Skeletal muscle cell (primary cell): ENCODE measurements around the gene DYDC1.
"Not testable (repeated sequence)": the region's sequence is repeated elsewhere in the genome, so short reads cannot be mapped to it uniquely, and the experiment has no call there.

Experiments
- DNase-seq: peaks from one replicate; pipeline ENCODE4 v3.0.0-alpha.2; 2010; ENCODE audit warnings: low read depth
- H3K4me3 ChIP-seq: 2 replicates; pipeline ENCODE4 v1.5.1; 2011; ENCODE audit warnings: low read depth, mild to moderate bottlenecking, control low read depth, low read length, moderate library complexity

DYDC1 gene

DNA sequence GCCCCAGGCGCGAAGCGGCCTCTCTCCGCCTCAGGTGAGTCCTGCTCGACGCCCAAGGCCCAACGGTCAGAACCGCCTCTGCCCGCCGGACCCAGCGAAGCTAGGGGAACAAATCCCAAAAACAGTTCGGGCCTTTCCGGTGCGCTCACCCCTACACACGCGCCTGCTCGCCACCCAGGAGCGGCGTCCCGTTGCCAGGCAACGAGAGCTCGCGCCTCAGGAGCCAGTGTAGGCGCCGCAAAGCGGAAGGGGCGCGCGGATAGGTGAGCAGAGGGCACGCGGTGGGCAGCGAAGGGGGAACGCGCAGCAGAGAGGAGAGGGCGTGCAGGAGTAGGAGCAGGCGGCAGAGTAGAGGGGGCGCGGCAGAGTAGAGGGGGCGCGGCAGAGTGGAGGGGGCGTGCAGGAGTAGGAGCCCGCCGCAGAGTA is at the start of gene DYDC1, which contains the start of gene DYDC2:
TSS of gene DYDC1 (minus strand) at position 193 of the 426 bp plus-strand sequence. CDS start 4,154 bp downstream, outside the sequence.
TSS of gene DYDC2 (plus strand) at position 219 of the 426 bp plus-strand sequence. CDS start 5,663 bp downstream, outside the sequence.
- no peak for DNase-seq
- peak within 1 kb of the TSS; percentile 33 for H3K4me3 ChIP-seq

DNA sequence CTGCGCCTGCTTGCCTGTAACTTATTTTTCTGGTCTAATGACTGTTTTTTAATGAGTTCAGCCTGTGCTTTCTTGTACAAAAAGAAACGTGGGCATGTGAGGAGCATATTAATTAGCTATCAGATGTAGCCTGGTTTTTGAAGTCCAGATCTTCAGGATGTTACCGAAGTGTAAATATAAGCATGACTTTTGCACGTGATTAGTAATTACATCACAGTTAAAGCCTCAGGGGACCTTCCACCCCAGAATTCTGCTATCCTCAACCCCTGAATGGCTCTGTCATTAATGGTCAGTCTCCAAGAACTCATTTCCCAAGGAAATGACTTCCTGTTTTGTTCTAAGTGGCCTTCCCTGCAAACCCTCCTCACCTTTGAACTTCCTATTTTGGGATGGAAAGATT is 49.6 kb upstream of the DYDC1 start:
- DNase-seq, result no peak
- no peak overlapping the region for H3K4me3 ChIP-seq

DNA sequence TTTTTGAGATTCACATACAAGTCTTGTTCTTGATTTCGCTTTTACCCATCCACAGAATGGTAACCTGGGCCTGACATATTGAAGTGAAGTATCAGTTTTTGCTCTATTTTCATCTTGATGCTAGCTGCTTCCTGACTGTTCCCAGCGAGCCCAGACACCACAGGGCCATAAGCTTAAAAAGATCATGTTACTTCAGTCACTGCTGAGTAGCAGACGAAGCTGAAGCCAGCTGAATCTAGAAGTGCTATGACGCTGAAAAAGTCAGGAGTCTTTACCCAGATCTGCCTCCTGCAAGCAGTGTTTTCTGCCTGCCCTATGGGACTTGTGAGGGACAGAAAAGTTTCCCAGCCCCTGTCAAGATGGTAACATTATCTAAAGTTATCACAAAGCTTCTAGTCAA is 49.1 kb upstream of the DYDC1 start:
- DNase-seq, result peak; percentile 34

DNA sequence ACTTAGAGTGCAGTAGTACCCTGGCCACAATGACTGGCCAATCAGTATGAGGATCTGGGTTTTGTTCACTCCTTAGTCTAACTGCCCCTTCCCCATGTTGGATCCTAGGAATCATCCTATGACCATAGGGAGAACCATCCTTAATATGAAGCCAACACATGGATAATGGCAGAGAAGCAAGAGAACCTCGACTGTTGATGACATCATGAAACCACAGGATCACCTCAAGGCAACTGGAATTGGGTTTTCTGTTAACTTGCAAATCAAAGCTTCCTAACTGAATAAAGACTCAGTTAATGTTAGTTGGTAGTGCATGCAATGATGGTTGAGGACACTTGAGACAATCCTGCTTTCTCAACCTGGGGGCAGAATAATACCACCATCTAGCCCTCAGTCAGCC is 48.5 kb upstream of the DYDC1 start:
- no peak for DNase-seq
- H3K4me3 ChIP-seq, result no peak overlapping the region

More for the DNA sequence above, 49.1 kb upstream of the DYDC1 start:
- no peak overlapping the region for H3K4me3 ChIP-seq

DNA sequence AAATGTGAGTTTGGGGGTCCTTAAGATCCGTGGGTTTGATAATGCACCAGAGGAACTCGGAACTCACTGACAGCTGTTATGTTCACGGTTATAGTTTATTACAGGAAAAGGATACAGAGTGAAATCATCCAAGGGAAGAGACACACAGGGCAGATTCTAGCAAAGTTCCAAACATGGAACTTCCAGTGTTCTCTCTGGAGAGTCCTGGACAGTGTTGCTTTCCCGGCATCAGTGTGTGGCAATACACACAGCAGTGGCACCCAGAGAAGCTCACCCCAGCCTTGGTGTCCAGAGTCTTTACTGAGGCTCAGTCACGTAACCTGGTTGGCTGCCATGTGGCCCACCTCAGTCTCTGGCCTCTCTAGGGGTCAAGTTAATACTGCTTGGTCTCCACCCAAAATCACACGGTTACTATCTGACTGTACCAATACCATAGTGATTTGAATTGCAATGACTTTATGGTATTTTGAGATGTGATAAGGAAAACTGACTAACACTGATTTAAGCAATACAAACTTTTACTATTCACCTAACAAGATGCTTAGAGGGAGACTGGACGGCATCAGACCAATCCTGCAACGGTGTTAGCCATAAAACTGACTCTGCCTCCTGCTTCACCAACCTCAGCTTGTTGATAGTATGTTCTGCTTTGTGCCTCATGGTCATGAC is 43.7 kb upstream of the DYDC1 start:
- no peak overlapping the region for H3K4me3 ChIP-seq
- DNase-seq, result no peak

DNA sequence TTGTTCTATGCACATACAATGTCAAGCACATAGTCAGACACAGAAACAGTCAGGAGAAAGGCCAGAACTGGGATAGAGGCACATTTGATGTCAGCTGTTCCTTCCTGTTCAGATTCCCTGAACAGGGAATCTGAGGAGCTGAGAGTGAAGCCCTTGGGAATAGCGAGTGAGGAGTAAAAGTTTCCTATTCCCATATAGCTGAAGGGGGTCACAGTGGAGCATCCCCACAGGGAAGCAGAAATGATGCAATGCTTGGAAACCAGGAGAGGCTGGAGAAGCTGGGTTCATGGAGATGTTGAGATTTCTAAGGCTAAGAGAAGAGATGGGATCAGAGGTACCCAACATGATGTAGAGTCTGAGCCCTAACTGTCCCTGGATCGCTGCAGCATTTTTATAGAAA is 40.5 kb upstream of the DYDC1 start:
- H3K4me3 ChIP-seq, result no peak overlapping the region
- DNase-seq, result no peak

DNA sequence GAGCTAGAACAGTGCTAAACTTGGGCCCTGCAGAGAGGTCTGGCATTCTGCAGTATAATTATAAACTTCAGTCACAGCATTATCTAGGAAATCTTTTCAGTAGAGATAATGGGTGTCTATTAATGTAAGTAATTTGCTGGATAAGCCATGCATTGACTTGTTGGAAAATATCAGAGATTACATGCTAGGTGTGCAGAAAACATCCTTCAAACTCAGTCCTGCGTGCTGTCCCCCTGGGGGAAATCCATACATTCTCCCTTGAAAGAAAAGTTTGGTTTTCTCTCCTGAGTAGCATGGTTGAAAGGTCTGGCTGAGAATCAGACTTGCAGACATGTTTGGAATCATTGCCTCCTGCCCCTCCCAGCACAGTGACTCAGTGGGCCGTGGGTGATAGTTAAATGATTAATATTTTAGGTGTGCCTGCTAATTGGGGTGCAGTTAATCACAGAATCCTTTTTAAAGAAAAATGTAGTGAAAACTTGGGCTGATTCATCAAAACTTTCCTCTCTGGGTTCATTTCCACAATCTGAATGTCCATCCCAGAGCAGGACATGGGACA is 37.9 kb upstream of the DYDC1 start:
- no peak for DNase-seq
- H3K4me3 ChIP-seq, result no peak overlapping the region

DNA sequence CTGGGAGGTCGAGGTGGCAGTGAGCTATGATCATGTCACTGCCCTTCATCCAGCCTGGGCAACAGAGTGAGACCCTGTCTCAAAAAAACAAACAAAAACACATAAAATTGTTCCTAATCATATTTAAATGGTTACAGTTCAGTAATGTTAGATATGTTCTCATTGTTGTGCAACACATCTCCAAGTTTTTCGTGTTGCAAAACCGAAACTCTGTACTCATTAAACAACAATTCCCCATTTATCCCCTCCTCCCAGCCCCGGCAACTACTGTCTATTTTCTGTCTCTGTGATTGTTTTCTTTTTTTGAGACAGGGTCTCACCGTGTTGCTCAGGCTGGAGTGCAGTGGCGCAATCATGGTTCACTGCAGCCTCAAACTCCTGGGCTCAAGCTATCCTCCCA is 35.7 kb upstream of the DYDC1 start:
- no peak for DNase-seq
- H3K4me3 ChIP-seq, result no peak overlapping the region

DNA sequence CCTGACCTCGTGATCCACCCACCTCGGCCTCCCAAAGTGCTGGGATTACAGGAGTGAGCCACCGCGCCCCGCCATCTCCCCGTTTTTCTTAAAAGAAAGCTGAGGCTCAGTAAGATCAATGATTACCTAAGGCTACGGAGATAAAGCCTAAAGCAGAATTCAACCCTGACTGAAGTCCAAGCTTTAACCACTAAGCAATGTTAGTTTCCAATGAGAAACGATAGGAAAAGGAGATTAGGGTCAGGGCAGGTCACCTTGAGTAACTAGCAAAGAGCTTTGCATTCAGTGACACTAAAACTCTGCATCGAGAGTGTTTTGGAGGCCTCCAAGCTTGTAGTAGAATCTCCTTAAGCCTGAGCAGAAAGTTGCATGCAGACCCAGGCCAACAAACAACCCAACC is 34.2 kb upstream of the DYDC1 start:
- DNase-seq, result no peak
- H3K4me3 ChIP-seq, result no peak overlapping the region

DNA sequence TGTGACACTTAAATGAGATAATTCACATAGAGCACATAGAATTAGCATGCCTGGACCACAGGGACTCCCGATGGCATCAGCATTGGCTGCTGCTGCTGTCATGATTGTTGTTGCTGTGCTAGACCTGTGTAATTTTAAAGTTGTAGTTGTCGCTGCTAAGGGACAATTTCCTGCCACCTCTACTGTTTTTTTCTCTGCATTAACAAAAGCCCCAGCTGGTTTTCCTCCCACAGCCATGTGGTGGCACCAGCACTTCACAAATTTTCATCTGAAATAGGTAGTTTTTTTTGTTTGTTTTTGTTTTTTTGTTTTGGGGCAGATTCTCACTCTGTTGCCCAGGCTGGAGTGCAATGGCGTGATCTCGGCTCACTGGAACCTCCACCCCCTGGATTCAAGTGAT is 26.4 kb upstream of the DYDC1 start:
- H3K4me3 ChIP-seq, result no peak overlapping the region
- DNase-seq, result no peak

DNA sequence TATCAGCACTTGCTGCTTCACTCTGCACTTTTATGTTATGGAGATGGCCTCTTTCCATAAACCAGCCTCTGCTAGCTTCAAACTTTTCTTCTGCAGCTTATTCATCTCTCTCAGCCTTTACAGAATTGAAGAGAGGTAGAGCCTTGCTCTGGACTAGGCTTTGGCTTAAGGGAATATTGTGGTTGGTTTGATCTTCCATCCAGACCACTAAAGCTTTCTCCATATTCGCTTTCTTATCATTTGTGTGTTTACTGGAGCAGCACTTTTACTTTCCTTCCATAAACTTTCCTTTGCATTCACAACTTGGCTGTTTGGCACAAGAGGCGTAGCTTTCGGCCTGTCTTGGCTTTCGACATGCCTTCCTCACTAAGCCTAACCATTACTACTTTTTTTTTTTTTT is 23.6 kb upstream of the DYDC1 start:
- DNase-seq, result no peak
- H3K4me3 ChIP-seq, result no peak overlapping the region

DNA sequence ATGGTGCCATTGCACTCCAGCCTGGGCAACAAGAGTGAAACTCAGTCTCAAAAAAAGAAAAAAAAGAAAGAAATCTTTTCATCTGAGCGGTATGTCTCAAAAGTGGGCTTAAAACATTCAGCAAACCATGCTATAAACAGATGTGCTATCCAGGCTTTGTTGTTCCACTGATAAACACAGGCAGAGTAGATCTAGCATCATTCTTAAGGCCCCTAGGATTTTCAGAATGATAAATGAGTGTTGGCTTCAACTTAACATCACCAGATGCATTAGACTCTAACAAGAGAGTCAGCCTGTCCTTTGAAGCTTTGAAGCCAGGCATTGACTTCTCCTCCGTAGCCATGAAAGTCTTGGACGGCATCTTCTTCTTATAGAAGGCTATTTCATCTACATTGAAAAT is 23.1 kb upstream of the DYDC1 start:
- H3K4me3 ChIP-seq, result no peak overlapping the region
- DNase-seq, result no peak

DNA sequence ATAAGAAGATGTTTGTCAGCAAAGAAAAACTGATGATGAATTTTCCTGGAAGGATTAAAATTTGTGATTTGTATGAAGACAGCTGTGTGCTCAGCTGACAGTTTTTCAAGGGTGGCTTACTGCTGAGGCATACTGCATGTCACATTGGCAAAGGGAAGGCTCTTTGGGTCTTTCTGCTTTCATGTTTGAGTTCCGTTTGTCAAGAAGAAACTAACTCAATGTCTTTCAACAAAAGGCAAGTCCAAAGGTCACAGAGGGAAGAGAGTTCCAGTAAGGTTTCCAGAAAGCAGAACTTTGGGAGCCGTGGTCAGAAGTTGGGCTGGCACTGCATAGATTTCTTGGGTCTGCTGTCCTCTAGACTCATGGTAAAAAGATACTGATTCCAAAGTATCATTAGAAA is 16.9 kb upstream of the DYDC1 start:
- no peak overlapping the region for H3K4me3 ChIP-seq
- no peak for DNase-seq

DNA sequence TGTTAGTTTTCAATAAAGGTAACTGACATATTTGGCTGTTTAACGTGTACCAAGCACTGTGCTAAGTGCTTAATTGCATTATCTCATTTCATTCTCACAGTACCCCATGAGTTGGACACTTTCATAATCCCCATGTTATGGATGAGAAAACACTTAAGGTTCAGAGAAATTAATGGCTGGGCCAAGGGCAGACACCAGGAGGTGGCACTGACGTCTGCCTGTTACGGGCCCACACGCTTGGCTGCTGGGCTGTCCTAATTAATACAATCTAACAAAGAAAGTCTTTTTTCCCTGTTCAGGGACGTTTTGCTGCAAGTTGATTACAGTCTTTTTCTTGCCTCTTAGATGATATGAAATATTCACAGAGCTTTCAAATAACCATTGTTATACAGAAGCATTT is 16.1 kb upstream of the DYDC1 start:
- no peak overlapping the region for H3K4me3 ChIP-seq
- DNase-seq, result no peak

DNA sequence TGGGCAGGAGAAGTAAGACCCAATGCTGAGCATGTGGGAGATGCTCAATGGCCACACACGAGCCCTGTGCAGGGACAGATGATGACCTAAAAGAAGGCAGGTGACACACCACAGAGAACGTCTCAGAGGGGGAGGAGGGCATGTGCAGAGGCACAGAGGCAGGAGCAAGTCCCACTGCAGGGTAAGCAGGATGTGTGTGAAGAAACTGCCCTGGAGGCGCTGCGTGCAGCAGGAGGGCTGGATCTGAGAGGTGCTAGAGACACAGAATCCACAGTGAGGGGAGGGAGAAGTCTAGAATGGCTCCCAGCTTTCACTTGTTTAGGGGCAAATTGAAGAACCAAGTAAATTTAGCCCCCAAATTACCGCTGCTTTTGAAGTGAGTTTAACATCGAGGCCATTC is 14.9 kb upstream of the DYDC1 start:
- no peak for DNase-seq
- no peak overlapping the region for H3K4me3 ChIP-seq

DNA sequence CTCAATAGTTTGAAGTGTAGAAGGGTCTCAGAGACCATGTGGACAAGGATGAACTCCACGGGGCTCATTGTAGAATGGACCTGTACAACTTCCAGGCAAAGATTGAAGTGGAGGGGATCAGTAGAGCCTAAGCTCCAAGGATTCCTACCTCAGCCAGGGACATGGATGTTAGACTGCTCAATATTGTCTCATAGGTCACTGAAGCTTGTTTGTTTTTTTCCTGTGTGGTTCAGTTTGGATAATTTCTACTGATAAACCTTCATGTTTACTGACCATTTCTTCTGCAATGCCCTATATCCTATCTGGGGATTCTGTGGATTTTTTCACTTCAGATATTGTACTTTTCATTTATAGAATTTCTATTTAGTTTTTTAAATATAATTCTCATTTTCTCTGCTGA is 9.0 kb upstream of the DYDC1 start:
- no peak for DNase-seq
- no peak overlapping the region for H3K4me3 ChIP-seq

DNA sequence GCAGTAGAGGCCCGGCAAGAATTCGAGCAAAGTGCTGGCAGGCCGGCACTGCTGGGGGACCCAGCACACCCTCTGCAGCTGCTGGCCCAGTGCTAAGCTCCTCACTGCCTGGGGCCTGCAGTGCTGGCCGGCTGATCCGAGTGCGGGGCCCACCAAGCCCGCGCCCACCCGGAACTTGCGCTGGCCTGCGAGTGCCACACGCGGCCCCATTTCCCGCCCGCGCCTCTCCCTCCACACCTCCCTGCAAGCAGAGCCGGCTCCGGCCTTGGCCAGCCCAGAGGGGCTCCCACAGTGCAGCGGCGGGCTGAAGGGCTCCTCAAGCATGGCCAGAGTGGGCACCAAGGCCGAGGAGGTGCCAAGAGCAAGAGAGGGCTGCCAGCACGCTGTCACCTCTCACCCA is 3.1 kb upstream of the DYDC1 start:
- no peak overlapping the region for H3K4me3 ChIP-seq
- no peak for DNase-seq

DNA sequence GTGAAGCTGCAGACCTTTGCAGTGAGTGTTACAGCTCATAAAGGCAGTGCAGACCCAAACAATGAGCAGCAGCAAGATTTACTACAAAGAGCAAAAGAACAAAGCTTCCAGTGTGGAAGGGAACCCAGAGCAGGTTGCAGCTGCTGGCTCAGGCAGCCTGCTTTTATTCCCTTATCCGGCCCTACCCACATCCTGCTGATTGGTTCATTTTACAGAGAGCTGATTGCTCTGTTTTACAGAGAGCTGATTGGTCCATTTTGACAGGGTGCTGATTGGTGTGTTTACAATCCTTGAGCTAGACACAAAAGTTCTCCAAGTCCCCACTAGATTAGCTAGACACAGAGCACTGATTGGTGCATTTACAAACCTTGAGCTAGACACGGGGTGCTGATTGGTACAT is 2.4 kb upstream of the DYDC1 start:
- not testable (repeated sequence) for DNase-seq, H3K4me3 ChIP-seq

DNA sequence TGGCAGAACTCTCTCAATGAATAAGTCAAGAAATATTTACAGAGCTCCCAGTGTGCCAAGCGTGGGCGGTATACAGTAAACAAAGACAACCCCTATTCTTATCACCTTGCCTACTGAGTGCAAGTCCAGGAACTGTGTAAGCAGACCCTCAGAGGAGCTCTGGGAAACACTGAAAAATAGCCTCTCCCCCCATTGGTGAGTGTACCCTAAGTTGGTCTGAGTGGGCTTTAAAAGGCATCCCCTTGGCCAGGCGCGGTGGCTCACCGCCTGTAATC is 1.2 kb upstream of the DYDC1 start:
- DNase-seq, result no peak
- H3K4me3 ChIP-seq, result no peak overlapping the region

DNA sequence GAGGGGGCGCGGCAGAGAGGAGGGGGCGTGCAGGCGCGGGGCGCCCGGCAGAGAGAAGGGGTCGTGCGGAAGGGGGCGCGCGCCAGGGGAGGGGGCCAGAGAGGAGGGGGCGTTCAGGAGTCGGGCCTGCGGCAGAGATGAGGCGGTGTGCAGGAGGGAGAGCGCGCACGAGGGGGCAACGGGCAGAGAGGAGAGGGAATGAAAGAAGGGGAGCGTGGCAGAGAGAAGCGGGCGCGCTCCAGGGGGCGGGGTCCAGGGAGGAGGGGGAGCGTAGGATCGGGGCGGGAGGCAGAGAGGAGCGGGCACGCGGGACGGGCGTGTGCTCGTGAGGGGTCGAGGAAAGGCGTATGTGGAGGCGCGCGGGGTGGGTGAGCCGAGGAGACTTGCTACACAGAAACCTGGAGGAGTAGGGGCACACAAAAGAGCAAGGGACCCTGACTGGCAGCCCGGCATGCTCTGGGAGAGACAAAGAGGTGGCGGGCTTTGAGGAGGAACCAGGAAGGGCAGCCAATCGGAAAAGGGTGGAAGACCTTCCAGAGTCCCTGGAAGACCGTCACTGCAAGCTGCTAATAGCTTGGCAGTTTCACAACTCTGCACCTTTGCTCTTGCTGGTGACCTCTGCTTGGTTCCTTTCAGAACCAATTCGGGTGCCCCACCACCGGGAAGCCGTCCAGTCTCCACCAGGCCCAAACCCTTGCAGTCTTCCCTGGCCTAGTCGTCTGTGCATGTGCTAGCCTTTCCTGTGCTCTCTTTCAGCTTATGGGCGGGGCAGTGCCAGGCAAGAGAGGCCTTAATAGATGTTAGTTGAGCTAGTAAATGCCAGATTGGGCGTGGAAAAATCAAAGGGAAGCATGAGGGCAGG is 665 bp upstream of the DYDC1 start:
- DNase-seq, result no peak
- H3K4me3 ChIP-seq, result peak overlapping the region; percentile 33

DNA sequence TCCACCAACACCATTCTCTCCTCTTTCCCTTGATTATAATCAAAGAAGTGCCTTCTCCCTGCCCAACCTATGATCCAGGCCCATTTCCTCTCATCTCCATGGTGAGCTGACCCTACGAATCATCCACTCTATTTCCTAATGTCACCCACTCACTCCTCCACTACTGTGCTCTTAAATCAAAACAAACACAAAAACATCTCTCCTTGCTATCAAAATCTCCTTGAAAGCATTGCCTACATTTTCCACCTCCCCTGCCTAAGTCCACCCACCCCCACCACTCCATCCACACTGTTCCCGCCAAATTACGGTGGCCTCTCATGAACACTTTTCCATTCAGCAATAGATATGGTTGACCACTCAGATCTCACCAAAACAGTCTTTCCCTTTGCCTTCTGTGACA is 5.3 kb downstream of the DYDC1 start:
- H3K4me3 ChIP-seq, result no peak overlapping the region
- DNase-seq, result no peak
